OCI-LY7 (cell line): ENCODE data around the gene KMT2A. TPM values are rescaled to one million over a fixed set of nuclear protein-coding genes. Genes with fewer than 3 reads are reported as not detected.

Experiments
- BruUV-seq: library from RNA; stranded (reverse); fragments of 400-500 nt; replicated peaks from 2 replicates; lab custom pipeline; 2021; lab: Mats Ljungman, UMichigan
- CTCF ChIA-PET: fragments of 300-600 bp; sonication (Branson Sonifier 250); formaldehyde crosslinking; loops from one replicate; lab custom pipeline; 2022; ENCODE audit warnings: antibody characterized with exemption; ENCODE audit not compliant: unreplicated experiment; lab: Charles Lee
- POLR2A ChIA-PET: fragments of 300-600 bp; sonication (Branson Sonifier 250); formaldehyde crosslinking; loops from one replicate; lab custom pipeline; 2022; ENCODE audit warnings: antibody characterized with exemption; lab: Charles Lee
- DNase-seq: peaks from one replicate; pipeline ENCODE4 v3.0.0-alpha.2; 2015; ENCODE audit warnings: low spot score
- H2AFZ ChIP-seq: fragments of 200-600 bp; sonication (generic), shearing (Covaris generic); 2 replicates; pipeline ENCODE4 v1.6.1; 2014; ENCODE audit warnings: mild to moderate bottlenecking, antibody characterized with exemption, low read length, moderate library complexity
- H3K27ac ChIP-seq: fragments of 200-600 bp; sonication (generic); 2 replicates; pipeline ENCODE4 v1.5.1; 2014; ENCODE audit warnings: mixed run types, low read depth, mild to moderate bottlenecking, moderate library complexity, low read length, inconsistent platforms; ENCODE audit not compliant: poor library complexity, severe bottlenecking
- H3K36me3 ChIP-seq: fragments of 200-600 bp; sonication (generic); 2 replicates; pipeline ENCODE4 v1.6.1; 2014; ENCODE audit warnings: mild to moderate bottlenecking, antibody characterized with exemption, low read length, moderate library complexity, mixed read lengths; ENCODE audit not compliant: insufficient read depth
- H3K4me1 ChIP-seq: fragments of 200-600 bp; sonication (generic); 2 replicates; pipeline ENCODE4 v1.5.1; 2014; ENCODE audit warnings: mild to moderate bottlenecking, low read length; ENCODE audit not compliant: insufficient read depth, poor library complexity, severe bottlenecking
- H3K4me2 ChIP-seq: fragments of 200-600 bp; sonication (generic); 2 replicates; pipeline ENCODE4 v1.6.1; 2014; ENCODE audit warnings: mild to moderate bottlenecking, low read length
- H3K4me3 ChIP-seq: fragments of 200-600 bp; sonication (generic); 2 replicates; pipeline ENCODE4 v1.5.1; 2014; ENCODE audit warnings: mild to moderate bottlenecking, low read depth, low read length; ENCODE audit not compliant: poor library complexity, severe bottlenecking
- H3K79me2 ChIP-seq: fragments of 200-600 bp; sonication (generic); 2 replicates; pipeline ENCODE4 v1.6.1; 2016; ENCODE audit warnings: low read depth, mild to moderate bottlenecking, low read length, moderate library complexity, mixed read lengths; ENCODE audit not compliant: insufficient read depth
- H3K9me2 ChIP-seq: fragments of 200-600 bp; sonication (generic); 2 replicates; pipeline ENCODE4 v1.6.1; 2016; ENCODE audit warnings: mild to moderate bottlenecking, low read length, mixed read lengths; ENCODE audit not compliant: insufficient read depth
- H3K9me3 ChIP-seq: fragments of 200-600 bp; sonication (generic); 2 replicates; pipeline ENCODE4 v1.6.1; 2014; ENCODE audit warnings: mild to moderate bottlenecking, mixed run types, low read length, mixed read lengths
- H4K20me1 ChIP-seq: fragments of 200-600 bp; sonication (generic); 2 replicates; pipeline ENCODE4 v1.6.1; 2014; ENCODE audit warnings: mild to moderate bottlenecking, antibody characterized with exemption, low read length, moderate library complexity, mixed read lengths; ENCODE audit not compliant: insufficient read depth
- EZH2phosphoT487 ChIP-seq: fragments of 200-600 bp; sonication (generic); IDR thresholded peaks from 2 replicates; pipeline ENCODE4 v1.6.1; 2018; ENCODE audit warnings: low read depth, borderline replicate concordance, mild to moderate bottlenecking, mixed run types, antibody characterized with exemption, low read length, moderate library complexity, mixed read lengths
- intact Hi-C: fragments of 100-400 bp; cut with micrococcal nuclease; formaldehyde crosslinking; loops from one replicate; pipeline ENCODE4 v1.10.0; 2022; ENCODE audit not compliant: unreplicated experiment
- total RNA-seq, 2 experiments: library from RNA; depleted of rRNA in 1 of 2; stranded (reverse); fragments of >200 nt in 1 of 2; shearing (Covaris generic) in 1 of 2; gene quantifications; 2 replicates each; pipeline ENCODE4 v1.2.3, GENCODE V29; 2014 to 2022
- TF ChIP-seq, protein P1 (sequence below): fragments of 200-600 bp; sonication (generic); conservative IDR thresholded peaks from 2 replicates; pipeline ENCODE4 v1.5.1; 2014; ENCODE audit warnings: mild to moderate bottlenecking, antibody characterized with exemption, low read length, moderate library complexity, mixed read lengths

Gene KMT2A
- total RNA-seq, 2 experiments from 2014 or later: 55.8 to 90.0 TPM

GRCh38 chr11:118443590-118444218 lies 7.4 kb downstream of the KMT2A start:
- no TSS peak for BruUV-seq
- no peak overlapping the region for H3K4me2 ChIP-seq
- POLR2A ChIA-PET: interaction anchor here (0.8 to 2.6 kb wide), 4 partner anchors 8 to 32 kb away, joined by 4 to 10 read pairs (median 4); no protein-coding TSS in a partner anchor
- no peak for DNase-seq
- peaks cover 78% of the 10 kb centered on the region for H4K20me1 ChIP-seq
- H2AFZ ChIP-seq: no peak overlapping the region
- no peaks in the 10 kb centered on the region for H3K9me2 ChIP-seq
- no peaks in the 10 kb centered on the region for H3K9me3 ChIP-seq
- no peak overlapping the region for H3K4me3 ChIP-seq
- no peak overlapping the region for H3K27ac ChIP-seq
- TF ChIP-seq EZH2phosphoT487: no peak
- TF ChIP-seq, protein P1, sequence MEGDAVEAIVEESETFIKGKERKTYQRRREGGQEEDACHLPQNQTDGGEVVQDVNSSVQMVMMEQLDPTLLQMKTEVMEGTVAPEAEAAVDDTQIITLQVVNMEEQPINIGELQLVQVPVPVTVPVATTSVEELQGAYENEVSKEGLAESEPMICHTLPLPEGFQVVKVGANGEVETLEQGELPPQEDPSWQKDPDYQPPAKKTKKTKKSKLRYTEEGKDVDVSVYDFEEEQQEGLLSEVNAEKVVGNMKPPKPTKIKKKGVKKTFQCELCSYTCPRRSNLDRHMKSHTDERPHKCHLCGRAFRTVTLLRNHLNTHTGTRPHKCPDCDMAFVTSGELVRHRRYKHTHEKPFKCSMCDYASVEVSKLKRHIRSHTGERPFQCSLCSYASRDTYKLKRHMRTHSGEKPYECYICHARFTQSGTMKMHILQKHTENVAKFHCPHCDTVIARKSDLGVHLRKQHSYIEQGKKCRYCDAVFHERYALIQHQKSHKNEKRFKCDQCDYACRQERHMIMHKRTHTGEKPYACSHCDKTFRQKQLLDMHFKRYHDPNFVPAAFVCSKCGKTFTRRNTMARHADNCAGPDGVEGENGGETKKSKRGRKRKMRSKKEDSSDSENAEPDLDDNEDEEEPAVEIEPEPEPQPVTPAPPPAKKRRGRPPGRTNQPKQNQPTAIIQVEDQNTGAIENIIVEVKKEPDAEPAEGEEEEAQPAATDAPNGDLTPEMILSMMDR: no peak
- peaks cover 98% of the 10 kb centered on the region for H3K79me2 ChIP-seq
- CTCF ChIA-PET: no interaction called here
- H3K36me3 ChIP-seq: peaks cover 94% of the 10 kb centered on the region
- H3K4me1 ChIP-seq: peaks cover 36% of the 10 kb centered on the region
- intact Hi-C loops: no loop called here

DNA sequence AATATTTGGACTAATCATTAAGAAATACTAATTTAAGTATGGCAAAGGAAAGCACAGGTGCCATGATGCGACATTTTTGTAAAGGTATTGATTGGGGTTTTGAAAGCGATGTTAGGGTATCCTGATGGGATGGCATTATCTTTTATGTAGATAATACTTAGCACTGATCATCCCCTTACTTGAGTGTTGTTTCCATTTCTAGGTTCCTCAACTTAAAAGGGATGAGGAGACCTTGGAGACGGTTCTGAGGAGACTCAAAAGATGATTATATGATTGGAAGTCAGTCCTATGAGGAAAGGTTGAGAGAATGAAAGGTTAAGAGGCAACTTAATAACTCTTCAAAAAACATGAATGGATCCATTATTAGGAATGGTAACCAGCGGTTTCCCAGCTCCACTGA lies 11.1 kb downstream of the KMT2A start:
- DNase-seq: no peak
- CTCF ChIA-PET: no interaction called here
- TF ChIP-seq, protein P1: no peak
- no peak for TF ChIP-seq EZH2phosphoT487
- intact Hi-C loops: no loop called here
- Histone ChIP-seq H3K9me3 (no peaks in the 10 kb centered on the region), H2AFZ (no peak overlapping the region), H3K4me1 (peaks cover 3% of the 10 kb centered on the region), H3K9me2 (no peaks in the 10 kb centered on the region), H4K20me1 (peaks cover 50% of the 10 kb centered on the region), H3K79me2 (peaks cover 96% of the 10 kb centered on the region), H3K4me2 (no peak overlapping the region), H3K36me3 (peaks cover 90% of the 10 kb centered on the region), H3K4me3 (no peak overlapping the region), H3K27ac (no peak overlapping the region)
- no TSS peak for BruUV-seq
- POLR2A ChIA-PET: interaction anchor here (0.6 to 1.4 kb wide), 3 partner anchors 8 to 12 kb away, joined by 4 to 14 read pairs (median 6); no protein-coding TSS in a partner anchor

GRCh38 chr11:118448294-118448693 lies 12.0 kb downstream of the KMT2A start:
- TF ChIP-seq, protein P1: no peak
- TF ChIP-seq EZH2phosphoT487: no peak
- intact Hi-C loops: no loop called here
- H3K9me2 ChIP-seq: no peaks in the 10 kb centered on the region
- H3K36me3 ChIP-seq: peaks cover 85% of the 10 kb centered on the region
- CTCF ChIA-PET: no interaction called here
- DNase-seq: no peak
- H3K4me2 ChIP-seq: no peak overlapping the region
- no TSS peak for BruUV-seq
- peaks cover 87% of the 10 kb centered on the region for H3K79me2 ChIP-seq
- peaks cover 3% of the 10 kb centered on the region for H3K4me1 ChIP-seq
- peaks cover 49% of the 10 kb centered on the region for H4K20me1 ChIP-seq
- no peak overlapping the region for H2AFZ ChIP-seq
- no peak overlapping the region for H3K27ac ChIP-seq
- POLR2A ChIA-PET: interaction anchor here (0.6 to 1.4 kb wide), 4 partner anchors 8 to 13 kb away, joined by 3 to 14 read pairs (median 5); no protein-coding TSS in a partner anchor
- H3K4me3 ChIP-seq: no peak overlapping the region
- no peaks in the 10 kb centered on the region for H3K9me3 ChIP-seq
